Trophoblast cell (in vitro differentiated cells and primary cell): Measurements from ENCODE around the gene AKR1C3.
A peak's percentile ranks its signal among the peaks of the same experiment; 100 is the strongest.

ENCODE experiments used
- DNase-seq, 2 donors: peaks; one replicate each; pipeline ENCODE4 v3.0.0-alpha.2; 2016
- H2AFZ ChIP-seq: 2 replicates; pipeline ENCODE4 v1.6.1; 2013; ENCODE audit warnings: low read length, moderate library complexity, mild to moderate bottlenecking; ENCODE audit not compliant: insufficient read depth, poor library complexity
- H2AK5ac ChIP-seq: 2 replicates; pipeline ENCODE4 v1.6.1; 2013; ENCODE audit warnings: mild to moderate bottlenecking, low read length
- H2BK120ac ChIP-seq: 2 replicates; pipeline ENCODE4 v1.6.1; 2013; ENCODE audit warnings: low read length, mild to moderate bottlenecking, moderate library complexity; ENCODE audit not compliant: insufficient read depth, poor library complexity
- H2BK12ac ChIP-seq: 2 replicates; pipeline ENCODE4 v1.6.1; 2013; ENCODE audit warnings: mild to moderate bottlenecking, low read length, moderate library complexity
- H2BK5ac ChIP-seq: 2 replicates; pipeline ENCODE4 v1.6.1; 2013; ENCODE audit warnings: low read length, low read depth, moderate library complexity, mild to moderate bottlenecking; ENCODE audit not compliant: poor library complexity
- H3K14ac ChIP-seq: 2 replicates; pipeline ENCODE4 v1.6.1; 2013; ENCODE audit warnings: mild to moderate bottlenecking, low read length
- H3K18ac ChIP-seq: 2 replicates; pipeline ENCODE4 v1.6.1; 2013; ENCODE audit warnings: mild to moderate bottlenecking, low read length
- H3K23ac ChIP-seq: 2 replicates; pipeline ENCODE4 v1.6.1; 2013; ENCODE audit warnings: low read length
- H3K27ac ChIP-seq: 2 replicates; pipeline ENCODE4 v1.5.1; 2013; ENCODE audit warnings: low read depth, mild to moderate bottlenecking, inconsistent platforms, low read length, moderate library complexity
- H3K27me3 ChIP-seq: 2 replicates; pipeline ENCODE4 v1.6.1; 2013; ENCODE audit warnings: inconsistent platforms, mild to moderate bottlenecking, low read length, moderate library complexity; ENCODE audit not compliant: insufficient read depth
- H3K36me3 ChIP-seq, 2 experiments: 1 replicate in 1 of 2; 2 replicates in 1 of 2; pipeline ENCODE4 v1.6.1; 2013; ENCODE audit warnings: low read length in 2 of 2, mild to moderate bottlenecking in 2 of 2, moderate library complexity in 1 of 2; ENCODE audit not compliant: insufficient read depth in 2 of 2, control insufficient read depth in 1 of 2
- H3K4ac ChIP-seq: 2 replicates; pipeline ENCODE4 v1.6.1; 2013; ENCODE audit warnings: low read depth, mild to moderate bottlenecking, low read length, moderate library complexity
- H3K4me1 ChIP-seq, 2 experiments: 1 replicate in 1 of 2; 2 replicates in 1 of 2; pipeline ENCODE4 v1.6.1; 2013; ENCODE audit warnings: low read length in 2 of 2, mild to moderate bottlenecking in 2 of 2, moderate library complexity in 1 of 2; ENCODE audit not compliant: insufficient read depth in 2 of 2, control insufficient read depth in 1 of 2
- H3K4me2 ChIP-seq: 2 replicates; pipeline ENCODE4 v1.6.1; 2013; ENCODE audit warnings: inconsistent platforms, mild to moderate bottlenecking, low read length, moderate library complexity
- H3K4me3 ChIP-seq: 2 replicates; pipeline ENCODE4 v1.5.1; 2013; ENCODE audit warnings: mild to moderate bottlenecking, low read depth, low read length, inconsistent platforms
- H3K79me1 ChIP-seq: one replicate; pipeline ENCODE4 v1.6.1; 2013; ENCODE audit warnings: low read length
- H3K79me2 ChIP-seq: 2 replicates; pipeline ENCODE4 v1.6.1; 2013; ENCODE audit warnings: low read length, mild to moderate bottlenecking; ENCODE audit not compliant: control insufficient read depth, insufficient read depth, poor library complexity
- H3K9ac ChIP-seq: 2 replicates; pipeline ENCODE4 v1.6.1; 2013; ENCODE audit warnings: mild to moderate bottlenecking, low read length
- H3K9me3 ChIP-seq: 2 replicates; pipeline ENCODE4 v1.6.1; 2013; ENCODE audit warnings: low read depth, mild to moderate bottlenecking, control low read depth, inconsistent platforms, low read length; ENCODE audit not compliant: insufficient read depth
- H4K12ac ChIP-seq: 2 replicates; pipeline ENCODE4 v1.6.1; 2013; ENCODE audit warnings: low read depth, mild to moderate bottlenecking, low read length, moderate library complexity
- H4K8ac ChIP-seq: 2 replicates; pipeline ENCODE4 v1.6.1; 2013; ENCODE audit warnings: low read depth, mild to moderate bottlenecking, low read length, moderate library complexity
- H4K91ac ChIP-seq: one replicate; pipeline ENCODE4 v1.6.1; 2013; ENCODE audit warnings: low read depth, mild to moderate bottlenecking, low read length, moderate library complexity
- WGBS: extraction: QIAGEN DNeasy Blood & Tissue Kit; methylation state at CpG from one replicate; pipeline ENCODE4 v1.1.7; 2013; ENCODE audit warnings: missing lambda C conversion rate; ENCODE audit not compliant: insufficient read length, insufficient coverage; ENCODE audit errors: extremely low coverage; 5-methylcytosine and 5-hydroxymethylcytosine counted together

AKR1C3 gene

DNA sequence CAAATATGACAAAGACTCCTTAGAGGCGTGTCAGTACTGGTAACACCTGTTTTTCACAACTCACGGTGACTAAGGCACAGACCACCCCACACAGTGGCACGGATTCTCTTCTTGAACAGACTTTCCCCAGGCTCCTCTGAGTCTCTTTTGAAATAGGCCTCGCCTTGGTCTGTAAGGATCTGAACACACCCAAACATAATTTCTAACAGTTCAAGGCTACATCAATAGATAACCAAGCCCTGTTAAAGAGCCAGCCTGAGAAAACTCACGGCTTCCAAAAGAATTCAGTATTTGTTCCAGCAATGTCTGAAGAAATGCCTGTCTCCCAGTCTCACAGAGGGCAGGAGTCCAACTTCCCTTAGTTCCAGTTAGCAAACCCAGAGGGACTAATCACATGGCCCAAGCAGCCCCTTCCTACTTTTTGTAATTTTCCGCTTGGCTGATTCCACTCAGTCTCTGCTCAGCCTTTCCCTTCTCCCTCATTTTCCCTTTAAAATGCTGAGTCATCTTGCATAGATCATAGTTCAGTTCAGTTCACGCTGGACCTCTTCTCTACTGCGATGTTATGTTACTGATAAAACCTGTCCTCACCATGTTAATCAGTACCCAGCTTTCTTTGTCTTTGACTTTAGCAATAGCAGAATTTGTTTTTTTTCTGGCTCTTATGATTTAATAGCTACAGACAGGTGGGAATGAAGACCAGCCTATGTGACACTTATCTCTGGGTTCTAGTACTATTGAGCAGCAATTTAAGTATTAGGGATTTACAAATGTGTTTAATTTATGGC, 22.6 kb upstream of the AKR1C3 start:
- Histone ChIP-seq H3K27me3 (no peaks in the 10 kb centered on the region), H2BK12ac (no peak overlapping the region), H2AK5ac (no peak overlapping the region), H3K23ac (no peak overlapping the region), H2BK120ac (peak overlapping the region; percentile 80), H3K4me1 (peaks cover 0 to 7% of the 10 kb centered on the region in 2 experiments), H3K4me3 (no peak overlapping the region), H3K18ac (no peak overlapping the region), H2AFZ (no peak overlapping the region), H3K14ac (no peak overlapping the region), H3K4ac (no peak overlapping the region), H3K79me1 (peaks cover 6% of the 10 kb centered on the region), H3K9me3 (peaks cover 2% of the 10 kb centered on the region), H3K36me3 (no peaks in the 10 kb centered on the region), H3K9ac (no peak overlapping the region), H3K79me2 (no peaks in the 10 kb centered on the region), H3K27ac (peak overlapping the region; percentile 26), H3K4me2 (peak overlapping the region; percentile 6), H4K91ac (peak overlapping the region; percentile 26), H4K8ac (peak overlapping the region; percentile 24), H2BK5ac (peak overlapping the region; percentile 65), H4K12ac (no peak overlapping the region)
- peak in 1 of 2 donors; percentile 8 for DNase-seq
- no CpG with 5 or more reads among the region's 8 CpGs for WGBS

DNA sequence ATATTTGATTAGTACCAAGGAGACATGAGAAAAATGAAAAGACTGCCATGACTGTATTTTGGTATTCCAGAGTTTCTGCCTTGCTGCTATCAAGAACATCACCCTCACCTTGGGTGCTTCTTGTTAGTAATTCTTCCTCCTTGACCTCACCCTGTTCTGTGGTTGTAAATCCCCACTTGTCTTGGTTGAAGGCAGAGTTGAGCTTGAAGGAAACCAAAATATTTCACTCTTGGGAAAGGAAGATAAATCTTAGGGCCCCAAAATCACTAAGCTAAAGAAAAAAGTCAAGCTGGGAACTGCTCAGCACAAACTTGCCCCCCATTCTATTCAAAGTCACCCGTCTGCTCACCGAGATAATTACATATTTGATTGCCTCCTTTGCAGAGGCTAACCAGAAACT, 20.6 kb upstream of the AKR1C3 start:
- peaks cover 6% of the 10 kb centered on the region for H3K79me1 ChIP-seq
- WGBS: no CpG with 5 or more reads among the region's 2 CpGs
- H3K4ac ChIP-seq: no peak overlapping the region
- no peak overlapping the region for H4K8ac ChIP-seq
- H2AK5ac ChIP-seq: no peak overlapping the region
- H3K4me1 ChIP-seq: peaks cover 0 to 7% of the 10 kb centered on the region in 2 experiments
- no peaks in the 10 kb centered on the region for H3K79me2 ChIP-seq
- no peak overlapping the region for H4K12ac ChIP-seq
- no peak overlapping the region for H3K4me3 ChIP-seq
- H3K27ac ChIP-seq: no peak overlapping the region
- peaks cover 2% of the 10 kb centered on the region for H3K9me3 ChIP-seq
- H3K36me3 ChIP-seq: no peaks in the 10 kb centered on the region
- H2BK5ac ChIP-seq: no peak overlapping the region
- H3K18ac ChIP-seq: no peak overlapping the region
- H3K27me3 ChIP-seq: no peaks in the 10 kb centered on the region
- no peak overlapping the region for H2BK120ac ChIP-seq
- DNase-seq: no peak
- no peak overlapping the region for H3K14ac ChIP-seq
- H4K91ac ChIP-seq: no peak overlapping the region
- no peak overlapping the region for H3K9ac ChIP-seq
- no peak overlapping the region for H3K4me2 ChIP-seq
- H2BK12ac ChIP-seq: no peak overlapping the region
- H2AFZ ChIP-seq: no peak overlapping the region
- H3K23ac ChIP-seq: no peak overlapping the region

DNA sequence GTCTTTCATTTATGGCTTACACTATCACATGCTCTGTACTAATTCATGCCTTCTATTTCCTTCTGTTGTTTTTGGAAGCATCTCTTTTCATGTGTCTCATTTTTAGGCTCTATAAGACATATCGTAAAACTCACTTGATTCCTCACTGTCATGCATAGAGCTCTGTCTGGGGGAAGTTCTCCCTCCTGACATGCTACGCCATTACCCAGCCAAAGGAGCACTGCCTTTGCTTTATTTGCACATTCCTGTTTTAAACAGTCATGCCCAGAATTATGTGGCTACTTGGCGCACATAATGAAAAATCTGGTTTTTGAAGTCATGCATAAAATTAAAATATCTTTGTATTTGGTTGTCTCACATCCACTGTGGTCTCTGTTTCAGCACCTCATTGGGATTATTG, 17.6 kb upstream of the AKR1C3 start:
- H3K4me1 ChIP-seq: peaks cover 0 to 2% of the 10 kb centered on the region in 2 experiments
- DNase-seq: no peak
- H3K23ac ChIP-seq: no peak overlapping the region
- H2BK12ac ChIP-seq: no peak overlapping the region
- WGBS: no CpG with 5 or more reads among the region's 3 CpGs
- no peak overlapping the region for H3K27ac ChIP-seq
- H3K79me1 ChIP-seq: peaks cover under 1% of the 10 kb centered on the region
- no peak overlapping the region for H3K9ac ChIP-seq
- no peak overlapping the region for H2AK5ac ChIP-seq
- H3K4me3 ChIP-seq: no peak overlapping the region
- H3K14ac ChIP-seq: no peak overlapping the region
- no peak overlapping the region for H3K18ac ChIP-seq
- H3K79me2 ChIP-seq: no peaks in the 10 kb centered on the region
- H2BK120ac ChIP-seq: no peak overlapping the region
- H3K4ac ChIP-seq: no peak overlapping the region
- H4K91ac ChIP-seq: no peak overlapping the region
- H2BK5ac ChIP-seq: no peak overlapping the region
- no peaks in the 10 kb centered on the region for H3K36me3 ChIP-seq
- no peaks in the 10 kb centered on the region for H3K27me3 ChIP-seq
- H4K8ac ChIP-seq: no peak overlapping the region
- H3K9me3 ChIP-seq: no peaks in the 10 kb centered on the region
- H3K4me2 ChIP-seq: no peak overlapping the region
- H2AFZ ChIP-seq: no peak overlapping the region
- H4K12ac ChIP-seq: no peak overlapping the region

DNA sequence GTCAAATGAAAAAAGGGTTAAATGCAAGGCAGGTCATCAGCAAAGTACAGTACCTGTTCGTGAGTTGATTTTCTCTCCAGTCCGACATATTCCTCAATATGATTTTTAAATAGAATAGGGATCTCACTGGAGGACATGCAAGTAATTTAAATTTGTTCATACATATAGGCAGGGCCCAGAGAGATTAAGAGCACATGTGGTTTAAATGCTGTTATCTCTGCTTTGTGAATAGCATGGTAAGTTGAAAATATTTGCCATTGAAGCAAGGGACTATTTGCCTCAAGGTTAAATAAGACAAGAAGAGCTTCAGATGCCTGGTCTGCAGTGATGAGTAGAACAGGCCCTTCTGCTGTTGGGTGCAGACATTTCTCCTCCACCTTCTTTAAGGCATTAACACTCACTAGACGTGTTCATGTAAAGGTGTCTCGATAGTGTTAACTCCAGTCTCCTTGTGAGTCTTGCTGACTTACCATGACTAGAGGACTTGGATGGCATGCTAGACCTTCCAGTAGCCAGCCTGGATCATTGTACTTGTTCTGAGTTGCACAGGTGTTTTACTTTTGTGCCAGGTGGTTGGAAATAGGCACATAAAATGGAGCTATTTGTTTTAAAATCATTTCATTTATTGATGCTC, 15.6 kb upstream of the AKR1C3 start:
- H2BK120ac ChIP-seq: no peak overlapping the region
- H3K79me2 ChIP-seq: no peaks in the 10 kb centered on the region
- no peak overlapping the region for H2BK12ac ChIP-seq
- no peak overlapping the region for H4K12ac ChIP-seq
- no peak overlapping the region for H3K27ac ChIP-seq
- no CpG with 5 or more reads among the region's 4 CpGs for WGBS
- H3K36me3 ChIP-seq: no peaks in the 10 kb centered on the region
- H3K14ac ChIP-seq: no peak overlapping the region
- H3K18ac ChIP-seq: no peak overlapping the region
- H3K23ac ChIP-seq: no peak overlapping the region
- H3K4me1 ChIP-seq: no peaks in the 10 kb centered on the region
- H2BK5ac ChIP-seq: no peak overlapping the region
- no peak overlapping the region for H3K4me3 ChIP-seq
- H3K79me1 ChIP-seq: no peaks in the 10 kb centered on the region
- no peak overlapping the region for H4K91ac ChIP-seq
- H4K8ac ChIP-seq: no peak overlapping the region
- H3K9me3 ChIP-seq: no peaks in the 10 kb centered on the region
- no peak for DNase-seq
- no peak overlapping the region for H3K4me2 ChIP-seq
- H3K27me3 ChIP-seq: no peaks in the 10 kb centered on the region
- no peak overlapping the region for H2AK5ac ChIP-seq
- no peak overlapping the region for H3K9ac ChIP-seq
- no peak overlapping the region for H2AFZ ChIP-seq
- no peak overlapping the region for H3K4ac ChIP-seq
